H1 (cell line): ENCODE data around the gene ZNF318. TPM values are rescaled to one million over a fixed set of nuclear protein-coding genes. Genes with fewer than 3 reads are reported as not detected.

Experiments
- CTCF ChIA-PET: fragments of 300-600 bp; sonication (Branson Sonifier 250); formaldehyde crosslinking; loops from one replicate; lab custom pipeline; 2021; ENCODE audit not compliant: partially characterized antibody; lab: Charles Lee
- POLR2A ChIA-PET: fragments of 300-600 bp; sonication (Branson Sonifier 250); formaldehyde crosslinking; loops from one replicate; lab custom pipeline; 2021; ENCODE audit warnings: inconsistent platforms; ENCODE audit not compliant: partially characterized antibody; lab: Charles Lee
- DNase-seq, 2 experiments: peaks; one replicate each; pipeline versions ENCODE4 v3.0.0 to v3.0.0-alpha.2; 2010 to 2022; ENCODE audit warnings: low spot score in 2 of 2, low read depth in 1 of 2, mixed read lengths in 1 of 2
- FAIRE-seq: peaks from 2 replicates; lab custom pipeline; 2011; peaks lifted over from hg19 to GRCh38; lab: Jason Lieb, UNC
- H2AFZ ChIP-seq: 2 replicates; pipeline ENCODE4 v1.8.1; 2012; ENCODE audit warnings: low read length, inconsistent platforms
- H2AK5ac ChIP-seq: 2 replicates; pipeline ENCODE4 v1.6.1; 2013; ENCODE audit warnings: low read depth, low read length
- H2BK120ac ChIP-seq: replicated peaks from 2 replicates; pipeline ENCODE3; 2013; ENCODE audit warnings: low read depth, low read length, inconsistent platforms
- H2BK12ac ChIP-seq: 2 replicates; pipeline ENCODE4 v1.6.1; 2013; ENCODE audit warnings: low read depth, low read length
- H2BK15ac ChIP-seq: 2 replicates; pipeline ENCODE4 v1.6.1; 2013; ENCODE audit warnings: low read length
- H2BK20ac ChIP-seq: 2 replicates; pipeline ENCODE4 v1.6.1; 2013; ENCODE audit warnings: low read length
- H2BK5ac ChIP-seq: 2 replicates; pipeline ENCODE4 v1.6.1; 2013; ENCODE audit warnings: low read depth, low read length
- H3K14ac ChIP-seq: 2 replicates; pipeline ENCODE4 v1.6.1; 2013; ENCODE audit warnings: inconsistent platforms; ENCODE audit not compliant: insufficient read length
- H3K18ac ChIP-seq: 2 replicates; pipeline ENCODE4 v1.6.1; 2013; ENCODE audit warnings: low read length; ENCODE audit errors: extremely low read depth
- H3K23ac ChIP-seq: 2 replicates; pipeline ENCODE4 v1.6.1; 2013; ENCODE audit warnings: inconsistent platforms; ENCODE audit not compliant: insufficient read length
- H3K23me2 ChIP-seq: 2 replicates; pipeline ENCODE4 v1.6.1; 2013; ENCODE audit warnings: low read depth, low read length
- H3K27ac ChIP-seq: 2 replicates; pipeline ENCODE4 v1.6.1; 2011; ENCODE audit warnings: low read depth, low read length, inconsistent platforms
- H3K27me3 ChIP-seq, 4 experiments: replicated peaks in 1 of 4; 1 replicate in 1 of 4; 2 replicates in 3 of 4; pipeline versions ENCODE4 v1.6.1 to v1.8.1; 2011 to 2013; ENCODE audit warnings: low read length in 3 of 4, mild to moderate bottlenecking in 3 of 4, inconsistent platforms in 2 of 4, mixed read lengths in 2 of 4, moderate library complexity in 1 of 4; ENCODE audit not compliant: control insufficient read depth in 3 of 4, insufficient read depth in 3 of 4; ENCODE audit errors: extremely low read depth in 1 of 4
- H3K36me3 ChIP-seq, 4 experiments: 2 replicates each; pipeline versions ENCODE4 v1.6.1 to v1.8.1; 2011 to 2013; ENCODE audit warnings: mild to moderate bottlenecking in 4 of 4, low read length in 3 of 4, moderate library complexity in 2 of 4, control low read depth in 1 of 4, inconsistent platforms in 1 of 4; ENCODE audit not compliant: insufficient read depth in 4 of 4, control insufficient read depth in 2 of 4
- H3K4ac ChIP-seq: replicated peaks from 2 replicates; pipeline ENCODE3; 2013; ENCODE audit warnings: low read length, low read depth, mixed read lengths, inconsistent platforms; ENCODE audit not compliant: insufficient read length
- H3K4me1 ChIP-seq, 4 experiments: replicated peaks in 1 of 4; 1 replicate in 1 of 4; 2 replicates in 3 of 4; pipeline versions ENCODE4 v1.6.1 to v1.8.1; 2011 to 2013; ENCODE audit warnings: low read length in 3 of 4, inconsistent platforms in 2 of 4, mixed read lengths in 1 of 4; ENCODE audit not compliant: insufficient read depth in 4 of 4, control insufficient read depth in 3 of 4
- H3K4me2 ChIP-seq, 2 experiments: 2 replicates each; pipeline versions ENCODE4 v1.6.1 to v1.8.1; 2011 to 2013; ENCODE audit warnings: low read depth in 2 of 2, low read length in 2 of 2, control low read depth in 1 of 2, inconsistent platforms in 1 of 2, mild to moderate bottlenecking in 1 of 2; ENCODE audit not compliant: insufficient read depth in 1 of 2
- H3K4me3 ChIP-seq, 4 experiments: fragments of 200-600, 300-600 bp in 1 of 4; sonication (generic), shearing (Covaris generic), sonication (Bioruptor Twin) in 1 of 4; 2 replicates each; pipeline versions ENCODE4 v1.5.1 to v1.8.1; 2011 to 2016; ENCODE audit warnings: low read length in 4 of 4, low read depth in 3 of 4, control low read depth in 2 of 4, inconsistent platforms in 2 of 4, mild to moderate bottlenecking in 2 of 4, mixed read lengths in 1 of 4, moderate library complexity in 1 of 4; ENCODE audit not compliant: insufficient read depth in 2 of 4; ENCODE audit errors: extremely low read depth in 1 of 4
- H3K56ac ChIP-seq: replicated peaks from 2 replicates; pipeline ENCODE3; 2013; ENCODE audit warnings: low read depth, mild to moderate bottlenecking, mixed read lengths, low read length, inconsistent platforms; ENCODE audit not compliant: insufficient read length
- H3K79me1 ChIP-seq: 2 replicates; pipeline ENCODE4 v1.6.1; 2013; ENCODE audit warnings: low read depth, low read length, control low read depth
- H3K79me2 ChIP-seq, 2 experiments: 2 replicates each; pipeline versions ENCODE4 v1.6.1 to v1.8.1; 2012 to 2013; ENCODE audit warnings: low read length in 2 of 2, mild to moderate bottlenecking in 2 of 2, inconsistent platforms in 1 of 2; ENCODE audit not compliant: insufficient read depth in 2 of 2, control insufficient read depth in 1 of 2
- H3K9ac ChIP-seq, 4 experiments: replicated peaks in 1 of 4; 1 replicate in 1 of 4; 2 replicates in 3 of 4; pipeline versions ENCODE4 v1.6.1 to v1.8.1; 2011 to 2013; ENCODE audit warnings: low read depth in 3 of 4, low read length in 3 of 4, control low read depth in 2 of 4, mild to moderate bottlenecking in 2 of 4, moderate library complexity in 2 of 4, inconsistent platforms in 1 of 4; ENCODE audit errors: extremely low read depth in 1 of 4
- H3K9me3 ChIP-seq, 2 experiments: 2 replicates each; pipeline versions ENCODE4 v1.6.1 to v1.8.1; 2012 to 2013; ENCODE audit warnings: mild to moderate bottlenecking in 2 of 2, moderate library complexity in 2 of 2, control low read depth in 1 of 2, inconsistent platforms in 1 of 2, low read depth in 1 of 2, low read length in 1 of 2, mixed read lengths in 1 of 2; ENCODE audit not compliant: insufficient read depth in 2 of 2
- H4K20me1 ChIP-seq, 2 experiments: replicated peaks in 1 of 2; 2 replicates each; pipeline versions ENCODE3 to v1.8.1; 2011 to 2013; ENCODE audit warnings: inconsistent platforms in 2 of 2, low read length in 2 of 2, mild to moderate bottlenecking in 1 of 2; ENCODE audit not compliant: insufficient read depth in 2 of 2, control insufficient read depth in 1 of 2
- H4K5ac ChIP-seq: 2 replicates; pipeline ENCODE4 v1.6.1; 2013; ENCODE audit warnings: low read length, low read depth, mixed read lengths, inconsistent platforms; ENCODE audit not compliant: insufficient read length
- H4K8ac ChIP-seq: 2 replicates; pipeline ENCODE4 v1.8.0; 2013; ENCODE audit warnings: mild to moderate bottlenecking, moderate library complexity, low read length, inconsistent platforms; ENCODE audit not compliant: insufficient read depth; ENCODE audit errors: extremely low read depth
- H4K91ac ChIP-seq: replicated peaks from 2 replicates; pipeline ENCODE3; 2013; ENCODE audit warnings: low read length, mixed read lengths, inconsistent platforms; ENCODE audit not compliant: insufficient read length
- ATF2 ChIP-seq: IDR thresholded peaks from 2 replicates; pipeline ENCODE4 v1.6.1; 2012; ENCODE audit warnings: low read length, inconsistent platforms
- BACH1 ChIP-seq: IDR thresholded peaks from 2 replicates; pipeline ENCODE4 v1.6.1; 2012; ENCODE audit warnings: low read length, improper control_type of control experiment
- BCL11A ChIP-seq, 2 experiments: IDR thresholded peaks; one replicate each; pipeline ENCODE4 v1.6.1; 2011; ENCODE audit warnings: low read depth in 2 of 2, low read length in 2 of 2, mild to moderate bottlenecking in 2 of 2
- BRCA1 ChIP-seq: IDR thresholded peaks from 2 replicates; pipeline ENCODE4 v1.6.1; 2012; ENCODE audit warnings: low read depth, low read length, improper control_type of control experiment
- CHD1 ChIP-seq: IDR thresholded peaks from 2 replicates; pipeline ENCODE4 v1.6.1; 2012; ENCODE audit warnings: low read depth, low read length, improper control_type of control experiment
- E2F6 ChIP-seq: IDR thresholded peaks from 2 replicates; pipeline ENCODE4 v1.6.1; 2012; ENCODE audit warnings: inconsistent platforms
- KDM4A ChIP-seq: IDR thresholded peaks from one replicate; pipeline ENCODE4 v1.7.1; 2012; ENCODE audit warnings: low read depth, mild to moderate bottlenecking, moderate library complexity, low read length, inconsistent platforms; ENCODE audit not compliant: severe bottlenecking
- PHF8 ChIP-seq: fragments of 200-600 bp; sonication (generic); conservative IDR thresholded peaks from 2 replicates; pipeline ENCODE4 v1.7.1; 2012; ENCODE audit warnings: low read depth, mild to moderate bottlenecking, inconsistent platforms, low read length, moderate library complexity
- POLR2AphosphoS5 ChIP-seq: IDR thresholded peaks from 2 replicates; pipeline ENCODE4 v1.6.1; 2011; ENCODE audit warnings: low read depth, low read length
- RFX5 ChIP-seq: IDR thresholded peaks from 2 replicates; pipeline ENCODE4 v1.6.1; 2011; ENCODE audit warnings: low read depth, low read length, improper control_type of control experiment, borderline replicate concordance
- SIX5 ChIP-seq: IDR thresholded peaks from 2 replicates; pipeline ENCODE4 v1.6.1; 2011; ENCODE audit warnings: mild to moderate bottlenecking, low read depth, low read length
- TCF12 ChIP-seq: IDR thresholded peaks from 2 replicates; pipeline ENCODE4 v1.6.1; 2011; ENCODE audit warnings: low read depth, mild to moderate bottlenecking, low read length
- WGBS, 2 experiments: shearing (Covaris generic) in 1 of 2; methylation state at CpG; one replicate each; pipeline versions ENCODE4 v1.1.6 to v1.1.7; 2013 to 2015; ENCODE audit warnings: low lambda C conversion rate in 2 of 2, mixed read lengths in 2 of 2, inconsistent platforms in 1 of 2, low coverage in 1 of 2, missing lambda C conversion rate in 1 of 2; ENCODE audit not compliant: insufficient replicate concordance in 2 of 2, insufficient coverage in 1 of 2, insufficient read length in 1 of 2; ENCODE audit errors: extremely low coverage in 1 of 2, missing lambda C conversion rate in 1 of 2; 5-methylcytosine and 5-hydroxymethylcytosine counted together
- polyA plus RNA-seq, 7 experiments: library from polyadenylated mRNA; depleted of rRNA in 3 of 7; stranded (reverse) in 5 of 7; unstranded in 2 of 7; fragments of >200 nt in 5 of 7; fragments of 200-250 nt in 2 of 7; gene quantifications; 1 replicate in 5 of 7; 2 replicates in 1 of 7; 4 replicates in 1 of 7; pipeline versions ENCODE4 v1.2.1 to v1.2.3, GENCODE V29; 2011 to 2013; ENCODE audit warnings: missing spikeins in 2 of 7, mixed read lengths in 2 of 7
- total RNA-seq: library from RNA; stranded (reverse); fragmentation: NEBNext Ultra II Directional; extraction: Animal tissue kit (Norgen Biotek cat#: 25700); gene quantifications from 2 replicates; pipeline ENCODE4 v1.2.1, GENCODE V29; 2021

ZNF318 gene
- total and polyA plus RNA-seq, 2 of the 8 experiments (the other 6 are each of a cell fraction or from before 2014, with no cell fraction given): 10.2 to 22.1 TPM

GRCh38 chr6:43395776-43396175 lies 26.3 kb upstream of the ZNF318 start:
- Histone ChIP-seq H3K27ac (no peak overlapping the region), H3K36me3 (no peaks in the 10 kb centered on the region), H3K4me3 (no peak overlapping the region), H4K91ac (no peak overlapping the region), H3K4me2 (no peak overlapping the region), H3K4ac (no peak overlapping the region), H3K79me2 (no peaks in the 10 kb centered on the region), H2BK120ac (no peak overlapping the region), H3K9ac (no peak overlapping the region), H3K23ac (no peak overlapping the region), H3K23me2 (no peaks in the 10 kb centered on the region), H3K79me1 (no peaks in the 10 kb centered on the region), H2AK5ac (no peak overlapping the region), H3K56ac (no peak overlapping the region), H4K20me1 (no peaks in the 10 kb centered on the region), H2BK20ac (no peak overlapping the region), H2AFZ (0 out of 2 replicates have a peak overlapping the region, but pooled peaks have one; percentile 40), H3K9me3 (no peaks in the 10 kb centered on the region), H3K27me3 (no peaks in the 10 kb centered on the region; a peak in 2 of 7 replicates), H2BK5ac (no peak overlapping the region), H3K14ac (no peak overlapping the region), H3K18ac (no peak overlapping the region), H4K5ac (no peak overlapping the region), H4K8ac (no peak overlapping the region; the same call in 1 of the 2 replicates), H2BK12ac (no peak overlapping the region), H3K4me1 (no peaks in the 10 kb centered on the region; a peak in 2 of 7 replicates), H2BK15ac (no peak overlapping the region)
- ChIA-PET CTCF (interaction anchor here (1.2 to 1.4 kb wide), 6 partner anchors 18 to 112 kb away, joined by 3 to 6 read pairs (median 4); no protein-coding TSS in a partner anchor), POLR2A (interaction anchor here (0.9 to 1.1 kb wide), 2 partner anchors 9 to 24 kb away, joined by 3 read pairs; no protein-coding TSS in a partner anchor)
- WGBS, 2 experiments: 90% methylated on average over 4 of the region's 4 CpGs; no CpG with 5 or more reads in 1 of the 2 experiments
- DNase-seq: no peak
- FAIRE-seq: no peak
- TF ChIP-seq BCL11A (IDR thresholded peaks at IDR 0.05; ENCODE audit: low read depth in 2 of 2, low read length in 2 of 2) (no peak), E2F6 (no peak), CHD1 (no peak), TCF12 (no peak), SIX5 (no peak), POLR2AphosphoS5 (no peak), BRCA1 (no peak), ATF2 (no peak), BACH1 (no peak), RFX5 (no peak), PHF8 (no peak), KDM4A (no peak)
